ENCODE data around the gene EXD2.
"Not testable (repeated sequence)": the region's sequence is repeated elsewhere in the genome, so short reads cannot be mapped to it uniquely, and the experiment has no call there.

The EXD2 gene

GRCh38 chr14:69204753-69205152 lies 13.5 kb downstream of the EXD2 start:
- no peak for DNase-seq

GRCh38 chr14:69207435-69208041 lies 16.2 kb downstream of the EXD2 start:
- DNase-seq: no peak

- no peak for DNase-seq
Measured at GRCh38 chr14:69208666-69209065, 17.4 kb downstream of the EXD2 start.

- no peak for DNase-seq
Measured at GRCh38 chr14:69214393-69214792, 23.1 kb downstream of the EXD2 start.

- DNase-seq: not testable (repeated sequence)
Measured at GRCh38 chr14:69217663-69218062, 26.4 kb downstream of the EXD2 start.

- DNase-seq: no peak
Measured at GRCh38 chr14:69224946-69225345, 33.6 kb downstream of the EXD2 start.

GRCh38 chr14:69226178-69226577 lies 34.9 kb downstream of the EXD2 start:
- DNase-seq: no peak

GRCh38 chr14:69226736-69227135 lies 35.4 kb downstream of the EXD2 start:
- DNase-seq: no peak

GRCh38 chr14:69231486-69231885 lies 40.2 kb downstream of the EXD2 start:
- DNase-seq: no peak

GRCh38 chr14:69232388-69232787 lies 41.1 kb downstream of the EXD2 start:
- no peak for DNase-seq

GRCh38 chr14:69234106-69234505 lies 42.8 kb downstream of the EXD2 start:
- no peak for DNase-seq

GRCh38 chr14:69235708-69236107 lies 44.4 kb downstream of the EXD2 start:
- DNase-seq: no peak

- DNase-seq: no peak
Measured at GRCh38 chr14:69237142-69237541, 45.8 kb downstream of the EXD2 start.

- no peak for DNase-seq
Measured at GRCh38 chr14:69237584-69237983, 46.3 kb downstream of the EXD2 start.

- no peak for DNase-seq
Measured at GRCh38 chr14:69238883-69239282, 47.6 kb downstream of the EXD2 start.

GRCh38 chr14:69240527-69241173 lies 49.4 kb downstream of the EXD2 start:
- DNase-seq: no peak

GRCh38 chr14:69241577-69241976 lies 50.3 kb downstream of the EXD2 start:
- no peak for DNase-seq

GRCh38 chr14:69242311-69243224 lies 51.3 kb downstream of the EXD2 start:
- DNase-seq: peak; percentile 48

- DNase-seq: no peak
Measured at GRCh38 chr14:69244946-69245345, 53.6 kb downstream of the EXD2 start.

- no peak for DNase-seq
Measured at GRCh38 chr14:69246331-69246730, 55.0 kb downstream of the EXD2 start.

- no peak for DNase-seq
Measured at GRCh38 chr14:69247676-69248440, 56.6 kb downstream of the EXD2 start.

- no peak for DNase-seq
Measured at GRCh38 chr14:69249603-69250002, 58.3 kb downstream of the EXD2 start.

GRCh38 chr14:69252851-69253250 lies 61.6 kb downstream of the EXD2 start:
- DNase-seq: no peak
